Caco-2 (cell line): ENCODE data around the gene NFATC1. TPM values are rescaled to one million over a fixed set of nuclear protein-coding genes. Genes with fewer than 3 reads are reported as not detected.

Source experiments
- BruUV-seq: library from RNA; stranded (reverse); fragments of 400-500 nt; replicated peaks from 2 replicates; lab custom pipeline; 2021; lab: Mats Ljungman, UMichigan
- CTCF ChIA-PET: fragments of 300-600 bp; sonication (Branson Sonifier 250); formaldehyde crosslinking; loops from one replicate; lab custom pipeline; 2022; ENCODE audit warnings: antibody characterized with exemption; lab: Charles Lee
- POLR2A ChIA-PET: fragments of 300-600 bp; sonication (Branson Sonifier 250); formaldehyde crosslinking; loops from one replicate; lab custom pipeline; 2022; ENCODE audit warnings: antibody characterized with exemption; lab: Charles Lee
- DNase-seq, 2 experiments: peaks; one replicate each; pipeline versions ENCODE4 v3.0.0 to v3.0.0-alpha.2; 2020 to 2022
- H3K27me3 ChIP-seq: replicated peaks from 2 replicates; pipeline ENCODE4 v1.6.0; 2011; ENCODE audit warnings: low read length; ENCODE audit not compliant: control insufficient read depth, insufficient read depth
- H3K36me3 ChIP-seq: 2 replicates; pipeline ENCODE4 v1.5.1; 2011; ENCODE audit warnings: low read length; ENCODE audit not compliant: control insufficient read depth, insufficient read depth
- H3K4me1 ChIP-seq: fragments of 250-450 bp; sonication (Bioruptor Pico); 2 replicates; pipeline ENCODE4 v1.5.1; 2020; ENCODE audit warnings: mild to moderate bottlenecking
- H3K4me3 ChIP-seq: 2 replicates; pipeline ENCODE4 v1.5.1; 2011; ENCODE audit warnings: low read depth, mild to moderate bottlenecking, control low read depth, low read length
- H3K9me3 ChIP-seq: fragments of 250-450 bp; sonication (Bioruptor Pico); 2 replicates; pipeline ENCODE4 v1.5.1; 2020; ENCODE audit warnings: mild to moderate bottlenecking, moderate library complexity
- H3K27ac Mint-ChIP-seq: one replicate; pipeline ENCODE4 v1.8.0; 2022; ENCODE audit warnings: mixed read lengths; ENCODE audit not compliant: unreplicated experiment
- H3K27me3 Mint-ChIP-seq: one replicate; pipeline ENCODE4 v1.8.0; 2022; ENCODE audit warnings: mixed read lengths; ENCODE audit not compliant: insufficient read depth, unreplicated experiment
- H3K36me3 Mint-ChIP-seq: one replicate; pipeline ENCODE4 v1.8.0; 2022; ENCODE audit warnings: mild to moderate bottlenecking, mixed read lengths; ENCODE audit not compliant: insufficient read depth, unreplicated experiment
- H3K4me1 Mint-ChIP-seq: one replicate; pipeline ENCODE4 v1.8.0; 2022; ENCODE audit warnings: low read depth, mixed read lengths; ENCODE audit not compliant: unreplicated experiment
- H3K4me3 Mint-ChIP-seq: one replicate; pipeline ENCODE4 v1.8.0; 2022; ENCODE audit warnings: mild to moderate bottlenecking, moderate library complexity, mixed read lengths; ENCODE audit not compliant: unreplicated experiment
- H3K9me3 Mint-ChIP-seq: one replicate; pipeline ENCODE4 v1.8.0; 2022; ENCODE audit warnings: mixed read lengths; ENCODE audit not compliant: unreplicated experiment
- intact Hi-C: fragments of 100-400 bp; cut with micrococcal nuclease; formaldehyde crosslinking; loops from one replicate; pipeline ENCODE4 v1.10.0; 2022; ENCODE audit not compliant: unreplicated experiment
- total RNA-seq: library from RNA; stranded (reverse); gene quantifications from 2 replicates; pipeline ENCODE4 v1.2.3, GENCODE V29; 2022
- TF ChIP-seq, protein P1 (sequence below), 2 experiments: fragments of 200-600 bp in 1 of 2; IDR thresholded peaks; 1 replicate in 1 of 2; 2 replicates in 1 of 2; pipeline versions ENCODE4 v1.5.1 to v1.8.0; 2011 to 2022; ENCODE audit warnings: antibody characterized with exemption in 1 of 2, control low read depth in 1 of 2, inconsistent platforms in 1 of 2, low read depth in 1 of 2, low read length in 1 of 2, mild to moderate bottlenecking in 1 of 2, moderate library complexity in 1 of 2; ENCODE audit not compliant: insufficient read depth in 1 of 2, severe bottlenecking in 1 of 2, unreplicated experiment in 1 of 2

The NFATC1 gene
- total RNA-seq, 1 experiment from 2014 or later = 0.66 TPM

GRCh38 chr18:79423211-79424007 lies 27.7 kb downstream of the NFATC1 start:
- Mint-ChIP-seq H3K27ac (no peak overlapping the region), H3K36me3 (no peaks in the 10 kb centered on the region), H3K4me3 (no peak overlapping the region), H3K9me3 (no peaks in the 10 kb centered on the region), H3K27me3 (no peaks in the 10 kb centered on the region), H3K4me1 (peaks cover 6% of the 10 kb centered on the region)
- no peaks in the 10 kb centered on the region for H3K27me3 ChIP-seq
- H3K9me3 ChIP-seq = no peaks in the 10 kb centered on the region
- CTCF ChIA-PET = no interaction called here
- intact Hi-C loops = no loop called here
- BruUV-seq = no TSS peak
- POLR2A ChIA-PET = no interaction called here
- DNase-seq = no peak
- H3K36me3 ChIP-seq = no peaks in the 10 kb centered on the region
- H3K4me3 ChIP-seq = no peak overlapping the region
- TF ChIP-seq, protein P1, sequence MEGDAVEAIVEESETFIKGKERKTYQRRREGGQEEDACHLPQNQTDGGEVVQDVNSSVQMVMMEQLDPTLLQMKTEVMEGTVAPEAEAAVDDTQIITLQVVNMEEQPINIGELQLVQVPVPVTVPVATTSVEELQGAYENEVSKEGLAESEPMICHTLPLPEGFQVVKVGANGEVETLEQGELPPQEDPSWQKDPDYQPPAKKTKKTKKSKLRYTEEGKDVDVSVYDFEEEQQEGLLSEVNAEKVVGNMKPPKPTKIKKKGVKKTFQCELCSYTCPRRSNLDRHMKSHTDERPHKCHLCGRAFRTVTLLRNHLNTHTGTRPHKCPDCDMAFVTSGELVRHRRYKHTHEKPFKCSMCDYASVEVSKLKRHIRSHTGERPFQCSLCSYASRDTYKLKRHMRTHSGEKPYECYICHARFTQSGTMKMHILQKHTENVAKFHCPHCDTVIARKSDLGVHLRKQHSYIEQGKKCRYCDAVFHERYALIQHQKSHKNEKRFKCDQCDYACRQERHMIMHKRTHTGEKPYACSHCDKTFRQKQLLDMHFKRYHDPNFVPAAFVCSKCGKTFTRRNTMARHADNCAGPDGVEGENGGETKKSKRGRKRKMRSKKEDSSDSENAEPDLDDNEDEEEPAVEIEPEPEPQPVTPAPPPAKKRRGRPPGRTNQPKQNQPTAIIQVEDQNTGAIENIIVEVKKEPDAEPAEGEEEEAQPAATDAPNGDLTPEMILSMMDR (IDR thresholded peaks at IDR 0.05; ENCODE audit: insufficient read depth in 1 of 2, low read depth in 1 of 2, low read length in 1 of 2, severe bottlenecking in 1 of 2, unreplicated experiment in 1 of 2) = no peak
- no peaks in the 10 kb centered on the region for H3K4me1 ChIP-seq

- H3K4me1 ChIP-seq = no peaks in the 10 kb centered on the region
- no peaks in the 10 kb centered on the region for H3K27me3 ChIP-seq
- no peaks in the 10 kb centered on the region for H3K36me3 ChIP-seq
- H3K4me3 Mint-ChIP-seq = no peak overlapping the region
- POLR2A ChIA-PET = no interaction called here
- H3K36me3 Mint-ChIP-seq = no peaks in the 10 kb centered on the region
- no peaks in the 10 kb centered on the region for H3K9me3 Mint-ChIP-seq
- TF ChIP-seq, protein P1 (IDR thresholded peaks at IDR 0.05; ENCODE audit: insufficient read depth in 1 of 2, low read depth in 1 of 2, low read length in 1 of 2, severe bottlenecking in 1 of 2, unreplicated experiment in 1 of 2) = no peak
- CTCF ChIA-PET = no interaction called here
- intact Hi-C loops = no loop called here
- no peak overlapping the region for H3K27ac Mint-ChIP-seq
- no peak for DNase-seq
- no peaks in the 10 kb centered on the region for H3K9me3 ChIP-seq
- no TSS peak for BruUV-seq
- H3K4me1 Mint-ChIP-seq = peaks cover 6% of the 10 kb centered on the region
- H3K27me3 Mint-ChIP-seq = no peaks in the 10 kb centered on the region
- no peak overlapping the region for H3K4me3 ChIP-seq
These were observed 28.4 kb downstream of the NFATC1 start for GRCh38 chr18:79424008-79424565.

DNA sequence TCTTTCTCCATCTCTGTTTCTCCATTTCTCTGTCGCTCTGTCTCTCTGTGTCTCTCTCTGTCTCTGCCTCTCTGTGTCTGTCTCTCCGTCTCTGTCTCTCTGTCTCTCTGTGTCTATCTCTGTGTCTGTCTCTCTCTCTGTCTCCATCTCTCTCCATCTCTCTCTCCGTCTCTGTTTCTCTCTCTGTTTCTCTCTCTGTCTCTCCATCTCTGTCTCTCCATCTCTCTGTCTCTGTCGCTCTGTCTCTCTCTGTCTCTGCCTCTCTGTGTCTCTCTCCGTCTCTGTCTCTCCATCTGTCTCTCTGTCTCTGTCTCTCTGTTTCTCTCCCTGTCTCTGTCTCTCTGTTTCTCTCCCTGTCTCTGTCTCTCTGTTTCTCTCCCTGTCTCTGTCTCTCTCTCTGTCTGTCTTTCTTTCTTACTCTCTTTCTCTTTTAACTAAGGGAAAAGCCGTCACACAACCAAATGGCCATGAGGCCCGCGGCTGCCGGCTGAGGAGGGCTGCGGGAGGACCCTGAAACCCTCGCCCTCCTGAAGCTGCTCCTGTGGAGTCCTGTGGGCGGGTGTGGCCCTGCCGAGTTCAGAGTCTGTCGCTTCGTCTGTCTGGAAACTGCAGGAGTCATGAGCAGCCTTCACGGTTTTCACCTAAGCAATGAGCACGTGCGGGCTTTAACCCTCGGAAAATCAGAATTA lies 29.3 kb downstream of the NFATC1 start:
- Mint-ChIP-seq H3K36me3 (no peaks in the 10 kb centered on the region), H3K4me1 (peaks cover 6% of the 10 kb centered on the region), H3K9me3 (no peaks in the 10 kb centered on the region), H3K27ac (no peak overlapping the region), H3K4me3 (no peak overlapping the region), H3K27me3 (no peaks in the 10 kb centered on the region)
- no peaks in the 10 kb centered on the region for H3K9me3 ChIP-seq
- intact Hi-C loops = no loop called here
- BruUV-seq = no TSS peak
- POLR2A ChIA-PET = no interaction called here
- TF ChIP-seq, protein P1 (IDR thresholded peaks at IDR 0.05; ENCODE audit: insufficient read depth in 1 of 2, low read depth in 1 of 2, low read length in 1 of 2, severe bottlenecking in 1 of 2, unreplicated experiment in 1 of 2) = no peak
- no peaks in the 10 kb centered on the region for H3K36me3 ChIP-seq
- H3K4me1 ChIP-seq = no peaks in the 10 kb centered on the region
- CTCF ChIA-PET = no interaction called here
- no peak for DNase-seq
- no peak overlapping the region for H3K4me3 ChIP-seq
- no peaks in the 10 kb centered on the region for H3K27me3 ChIP-seq
